ENCODE data around the gene PASK.
A peak's percentile ranks its signal among the peaks of the same experiment; 100 is the strongest.
"Not testable (repeated sequence)": the region's sequence is repeated elsewhere in the genome, so short reads cannot be mapped to it uniquely, and the experiment has no call there.

PASK gene

GRCh38 chr2:241148891-241149674 lies at the start of gene PASK:
Gene PASK, minus strand, starts transcription at chr2:241149472. Its CDS starts 6,440 bp downstream, at chr2:241143032.
- DNase-seq = peak; percentile 61 to 85

- no peak for DNase-seq
Observed at GRCh38 chr2:241198381-241199279, 49.4 kb upstream of the PASK start.

- DNase-seq = no peak
Observed at GRCh38 chr2:241197947-241198346, 48.7 kb upstream of the PASK start.

GRCh38 chr2:241197246-241197645 lies 48.0 kb upstream of the PASK start:
- not testable (repeated sequence) for DNase-seq

- DNase-seq = no peak
Observed at GRCh38 chr2:241195506-241196130, 46.3 kb upstream of the PASK start.

- no peak for DNase-seq
Observed at GRCh38 chr2:241194811-241195210, 45.5 kb upstream of the PASK start.

- no peak for DNase-seq
Observed at GRCh38 chr2:241193271-241193670, 44.0 kb upstream of the PASK start.

GRCh38 chr2:241191081-241191480 lies 41.8 kb upstream of the PASK start:
- DNase-seq = no peak

GRCh38 chr2:241190291-241190981 lies 41.2 kb upstream of the PASK start:
- no peak for DNase-seq

GRCh38 chr2:241189856-241190201 lies 40.6 kb upstream of the PASK start:
- no peak for DNase-seq

GRCh38 chr2:241189093-241189855 lies 40.0 kb upstream of the PASK start:
- no peak for DNase-seq

- DNase-seq = no peak
Observed at GRCh38 chr2:241188361-241189092, 39.3 kb upstream of the PASK start, which contains the start of gene ANO7. Gene ANO7, plus strand, starts transcription at chr2:241188677. Its CDS starts 1,387 bp downstream, at chr2:241190064.

- DNase-seq = no peak
Observed at GRCh38 chr2:241187918-241188234, 38.6 kb upstream of the PASK start.

- DNase-seq = no peak
Observed at GRCh38 chr2:241187101-241187917, 38.0 kb upstream of the PASK start.

GRCh38 chr2:241185961-241186360 lies 36.7 kb upstream of the PASK start:
- no peak for DNase-seq

GRCh38 chr2:241184901-241185300 lies 35.6 kb upstream of the PASK start:
- no peak for DNase-seq

- no peak for DNase-seq
Observed at GRCh38 chr2:241183221-241183620, 33.9 kb upstream of the PASK start.

GRCh38 chr2:241182531-241183133 lies 33.4 kb upstream of the PASK start:
- no peak for DNase-seq

GRCh38 chr2:241182126-241182525 lies 32.9 kb upstream of the PASK start:
- no peak for DNase-seq

- DNase-seq = no peak
Observed at GRCh38 chr2:241180495-241180894, 31.2 kb upstream of the PASK start.

Measured in bone marrow (tissue), 2 donors.